Skin epidermis (tissue), 12 donors: Measurements from ENCODE around the gene TGFBR3.
A peak's percentile ranks its signal among the peaks of the same experiment; 100 is the strongest.
"Not testable (repeated sequence)": the region's sequence is repeated elsewhere in the genome, so short reads cannot be mapped to it uniquely, and the experiment has no call there.

Experiments used
- H3K27ac ChIP-seq, 21 experiments: fragments of 200-600 bp; sonication (generic) in 11 of 21; one replicate each; pipeline ENCODE4 v1.5.0; 2020; ENCODE audit warnings: mild to moderate bottlenecking in 3 of 21, inconsistent platforms in 2 of 21, moderate library complexity in 2 of 21
- H3K4me3 ChIP-seq, 7 experiments: fragments of 200-600 bp; sonication (generic) in 2 of 7; one replicate each; pipeline ENCODE4 v1.5.0; 2020; ENCODE audit warnings: inconsistent platforms in 2 of 7, mild to moderate bottlenecking in 2 of 7, moderate library complexity in 1 of 7

Gene TGFBR3

DNA sequence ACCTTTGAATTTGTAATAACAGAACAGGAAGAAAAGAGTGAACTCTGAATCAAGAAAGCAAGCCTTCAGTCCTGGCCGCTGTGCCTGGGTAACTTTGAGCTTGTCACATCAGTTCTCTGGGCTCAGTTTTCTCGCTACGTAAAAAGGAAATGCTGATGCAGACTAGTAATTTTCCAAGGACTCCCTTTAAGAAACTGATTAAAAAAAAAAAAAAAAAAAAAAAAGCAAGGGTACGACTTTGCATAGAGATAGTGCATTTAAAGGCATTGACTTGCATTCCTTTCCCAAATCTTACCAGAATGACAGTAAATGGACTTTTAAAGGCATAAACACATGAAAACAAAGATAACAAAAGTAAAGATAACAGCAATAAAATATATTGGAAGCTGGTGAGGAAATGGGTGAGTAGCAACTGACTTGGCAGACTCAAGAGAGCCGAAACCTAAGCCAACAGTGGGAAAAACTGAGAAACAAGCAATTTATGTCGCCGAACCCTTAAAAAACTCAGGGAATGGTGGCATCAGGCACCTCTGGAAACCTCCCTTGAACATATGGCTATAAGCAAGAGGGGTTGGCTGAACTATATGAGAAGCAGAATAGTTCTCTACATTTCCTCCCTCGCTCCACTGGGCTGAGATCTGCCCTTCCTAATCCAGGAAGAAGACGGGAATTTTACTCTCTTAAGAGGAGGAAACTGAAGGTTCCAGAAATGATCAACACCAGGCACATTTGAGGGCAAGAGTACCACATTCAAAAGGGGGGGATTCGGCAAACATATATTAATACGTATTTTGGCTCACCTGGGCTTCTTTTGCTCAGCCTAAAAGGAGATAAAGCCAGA is 196.1 kb downstream of the TGFBR3 start:
- Histone ChIP-seq H3K4me3 (no peak overlapping the region), H3K27ac (peak overlapping the region in 10 of 21 experiments; percentile 4 to 69 (median 35))

DNA sequence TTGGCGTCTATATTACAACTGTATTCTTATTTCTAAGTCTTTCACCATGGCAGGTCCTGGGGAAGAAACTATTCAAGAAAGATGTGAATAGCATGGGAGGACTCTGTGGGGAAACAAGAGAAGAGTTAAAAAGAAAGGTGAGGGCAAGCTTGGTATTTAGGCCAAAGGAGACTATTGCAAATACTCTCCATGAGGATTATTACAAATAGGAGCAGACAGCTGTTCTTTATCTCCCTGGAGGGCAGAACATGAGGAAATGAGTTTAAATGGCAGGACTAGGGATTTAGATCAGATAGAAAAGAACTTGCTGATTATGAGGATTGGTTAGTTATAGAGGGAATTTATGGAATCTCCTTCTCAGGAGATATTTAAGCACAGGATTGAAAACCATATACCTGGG is 198.5 kb downstream of the TGFBR3 start:
- H3K27ac ChIP-seq: peak overlapping the region in 4 of 21 experiments; percentile 11 to 70 (median 18)
- no peak overlapping the region for H3K4me3 ChIP-seq

GRCh38 chr1:91685994-91686393 is 200.0 kb downstream of the TGFBR3 start:
- H3K27ac ChIP-seq: peak overlapping the region in 7 of 21 experiments; percentile 5 to 72 (median 58)
- H3K4me3 ChIP-seq: no peak overlapping the region

- peak overlapping the region in 11 of 21 experiments; percentile 0 to 75 (median 30) for H3K27ac ChIP-seq
- no peak overlapping the region for H3K4me3 ChIP-seq
Observed at GRCh38 chr1:91684481-91685196, 201.3 kb downstream of the TGFBR3 start.

GRCh38 chr1:91683598-91683951 is 202.4 kb downstream of the TGFBR3 start:
- Histone ChIP-seq H3K4me3 (no peak overlapping the region), H3K27ac (peak overlapping the region in 7 of 21 experiments; percentile 0 to 75 (median 24))

GRCh38 chr1:91682882-91683597 is 202.9 kb downstream of the TGFBR3 start:
- H3K4me3 ChIP-seq: no peak overlapping the region
- peak overlapping the region in 7 of 21 experiments; percentile 0 to 75 (median 24) for H3K27ac ChIP-seq

GRCh38 chr1:91680556-91681155 is 205.3 kb downstream of the TGFBR3 start:
- Histone ChIP-seq H3K4me3 (no peak overlapping the region), H3K27ac (no peak overlapping the region)

- Histone ChIP-seq H3K27ac (no peak overlapping the region), H3K4me3 (no peak overlapping the region)
Observed at GRCh38 chr1:91679446-91679845, 206.5 kb downstream of the TGFBR3 start.

DNA sequence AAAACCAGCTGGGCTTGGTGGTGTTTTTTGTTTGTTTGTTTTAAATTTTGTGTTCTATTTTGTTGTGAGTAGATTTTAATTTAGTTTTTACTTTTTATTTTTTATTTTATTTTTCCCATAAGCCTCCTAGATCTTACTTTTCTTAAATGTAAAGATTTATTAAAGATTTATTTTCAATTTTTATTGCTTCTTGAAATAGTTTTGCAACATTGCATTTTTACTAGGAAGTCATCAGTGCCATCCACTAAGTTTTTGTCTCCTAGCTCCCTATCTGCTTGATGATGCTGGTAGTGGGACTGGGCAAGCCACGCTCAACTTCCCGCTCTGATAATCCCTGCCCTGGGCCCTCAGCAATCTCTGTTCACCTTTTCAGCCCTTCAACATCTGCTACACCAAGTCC is 209.9 kb downstream of the TGFBR3 start:
- Histone ChIP-seq H3K27ac (no peak overlapping the region), H3K4me3 (no peak overlapping the region)

DNA sequence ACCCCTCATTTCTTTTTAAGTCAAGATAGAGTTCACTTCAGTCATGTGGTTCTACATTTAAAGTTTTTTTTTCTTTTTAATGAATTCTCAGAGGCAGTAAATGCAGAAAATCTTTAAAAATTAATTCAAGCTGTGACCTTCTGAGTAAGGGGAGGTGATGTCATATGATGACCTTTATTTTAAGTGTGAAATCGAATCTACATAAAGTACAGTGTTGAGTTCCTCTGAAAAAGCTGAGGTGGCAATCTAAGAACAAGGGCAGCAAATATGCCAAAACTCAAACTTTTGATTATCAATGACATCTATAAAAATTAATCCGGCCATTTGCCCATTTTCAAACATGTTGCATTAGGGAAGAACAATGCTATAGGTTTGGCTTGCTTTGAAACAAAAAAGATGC is 211.8 kb downstream of the TGFBR3 start:
- H3K27ac ChIP-seq: peak overlapping the region in 4 of 21 experiments; percentile 6 to 41 (median 24)
- H3K4me3 ChIP-seq: no peak overlapping the region

- H3K27ac ChIP-seq: peak overlapping the region in 3 of 21 experiments; percentile 3 to 41 (median 6)
- H3K4me3 ChIP-seq: no peak overlapping the region
Observed at GRCh38 chr1:91673613-91674012, 212.3 kb downstream of the TGFBR3 start.

- no peak overlapping the region for H3K4me3 ChIP-seq
- H3K27ac ChIP-seq: peak overlapping the region in 1 of 21 experiments; percentile 54
Observed at GRCh38 chr1:91672601-91673161, 213.3 kb downstream of the TGFBR3 start.

GRCh38 chr1:91670781-91671180 is 215.2 kb downstream of the TGFBR3 start:
- Histone ChIP-seq H3K4me3 (no peak overlapping the region), H3K27ac (no peak overlapping the region)

- Histone ChIP-seq H3K4me3 (no peak overlapping the region), H3K27ac (no peak overlapping the region)
Observed at GRCh38 chr1:91669584-91670350, 216.2 kb downstream of the TGFBR3 start.

DNA sequence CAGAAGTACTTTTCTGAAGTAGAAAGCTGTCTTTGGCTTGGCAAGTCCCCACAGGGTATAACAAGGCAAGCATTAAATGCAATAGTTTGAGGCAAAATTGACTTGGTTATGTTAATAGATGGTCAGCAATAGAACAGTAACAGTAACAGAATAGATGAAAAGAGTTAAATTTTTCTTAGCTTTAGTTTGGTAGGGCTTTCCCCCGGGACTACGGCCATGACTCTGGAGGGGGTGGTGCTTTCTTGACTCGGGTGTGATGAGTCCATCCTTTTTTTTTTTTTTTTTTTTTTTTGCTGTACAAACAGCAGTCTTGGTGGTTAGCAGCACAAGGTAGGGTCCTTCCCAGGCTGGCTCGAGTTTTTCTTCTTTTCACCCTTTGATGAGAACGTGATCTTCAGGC is 219.3 kb downstream of the TGFBR3 start:
- not testable (repeated sequence) for H3K4me3 ChIP-seq, H3K27ac ChIP-seq

- no peak overlapping the region for H3K4me3 ChIP-seq
Observed at GRCh38 chr1:91661121-91661520, 224.8 kb downstream of the TGFBR3 start.

GRCh38 chr1:91660708-91661107 is 225.2 kb downstream of the TGFBR3 start:
- Histone ChIP-seq H3K4me3 (no peak overlapping the region), H3K27ac (no peak overlapping the region)

More at GRCh38 chr1:91661121-91661520, 224.8 kb downstream of the TGFBR3 start:
- no peak overlapping the region for H3K27ac ChIP-seq

- Histone ChIP-seq H3K27ac (no peak overlapping the region), H3K4me3 (no peak overlapping the region)
Observed at GRCh38 chr1:91655912-91656449, 230.0 kb downstream of the TGFBR3 start.
